GM18951 (cell line): ENCODE results near the gene SMIM23.
"Not testable (repeated sequence)": the region's sequence is repeated elsewhere in the genome, so short reads cannot be mapped to it uniquely, and the experiment has no call there.

ENCODE experiments used
- POLR2A ChIP-seq: IDR thresholded peaks from 4 replicates; pipeline ENCODE4 v1.6.1; 2011; ENCODE audit warnings: mild to moderate bottlenecking; ENCODE audit not compliant: insufficient read length, insufficient read depth; ENCODE audit errors: extremely low read depth
- in situ Hi-C: fragments of 300-500 bp; cut with MboI; formaldehyde crosslinking; loops from one replicate; pipeline ENCODE4 v1.12.0; 2022; ENCODE audit warnings: low sequenced_read_pairs, mixed read lengths, inconsistent platforms; ENCODE audit not compliant: unreplicated experiment

The SMIM23 gene

DNA sequence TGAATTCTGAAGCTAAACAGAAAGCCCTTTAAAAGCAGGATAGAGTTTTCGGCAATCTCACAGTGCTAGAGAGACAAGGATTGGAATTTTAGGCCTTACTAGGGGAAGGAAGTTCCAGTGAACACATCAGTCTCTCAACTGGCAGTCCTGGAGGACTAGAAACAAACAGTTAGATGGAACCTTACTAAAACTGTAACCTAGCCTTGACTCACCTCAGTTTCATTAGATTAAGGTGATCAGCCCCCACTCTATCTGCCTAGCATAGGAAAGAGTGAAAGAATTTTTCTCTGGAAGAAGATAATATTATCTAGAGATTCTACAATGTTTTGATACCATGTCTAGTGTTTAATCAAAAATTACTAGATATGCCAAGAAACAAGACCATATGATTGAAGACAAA, 25.8 kb upstream of the SMIM23 start:
- TF ChIP-seq POLR2A, result no peak
- in situ Hi-C loops, result no loop called here

DNA sequence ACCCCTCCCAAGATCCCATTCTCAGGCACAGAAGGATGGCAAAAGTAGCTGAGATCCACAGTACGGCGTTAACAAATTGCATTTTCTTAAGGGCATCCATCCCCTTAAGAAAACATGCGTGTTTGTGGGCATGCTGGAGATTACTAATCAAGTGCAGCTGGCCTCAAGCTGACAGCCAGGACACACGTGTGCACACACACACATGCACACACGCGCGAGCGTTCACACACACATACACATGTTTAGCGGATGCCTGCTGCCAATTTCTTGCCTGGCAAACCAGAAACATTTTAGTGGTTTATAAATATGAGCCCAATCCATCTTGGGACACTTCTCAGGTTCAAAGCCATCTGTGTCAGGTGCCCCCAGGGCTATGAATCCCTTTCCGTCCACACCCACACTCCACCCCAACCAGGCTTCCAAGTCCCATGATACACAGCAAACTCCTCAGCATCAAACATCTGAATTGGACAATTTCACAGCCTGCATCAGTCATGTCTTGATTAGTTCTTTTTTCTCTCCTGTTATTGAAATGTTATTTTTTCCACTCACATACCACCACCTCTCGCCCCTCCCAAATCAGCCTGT, 23.5 kb upstream of the SMIM23 start:
- no peak for TF ChIP-seq POLR2A
- in situ Hi-C loops, result no loop called here

DNA sequence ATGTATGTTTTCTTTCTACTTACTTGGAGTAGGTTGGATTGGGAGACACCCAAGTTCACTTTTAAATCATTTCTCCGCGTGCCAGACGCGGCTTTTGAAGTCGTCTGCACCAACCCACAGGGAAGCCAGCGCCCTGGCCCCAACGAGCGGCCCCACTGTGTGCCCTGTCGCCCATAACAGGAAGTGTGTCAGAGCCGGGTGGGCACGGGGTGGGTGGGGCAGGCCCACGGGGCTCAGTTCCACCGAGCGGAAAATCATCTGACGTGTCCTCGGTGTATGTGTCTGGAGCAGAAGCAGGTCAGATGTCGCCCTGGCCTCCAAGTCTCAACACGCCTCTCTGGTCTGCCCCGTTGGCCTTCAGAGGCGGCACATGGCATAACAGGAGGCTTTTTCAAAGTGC, 22.7 kb upstream of the SMIM23 start:
- in situ Hi-C loops, result no loop called here
- TF ChIP-seq POLR2A, result no peak

GRCh38 chr5:171764265-171764664, 21.4 kb upstream of the SMIM23 start:
- TF ChIP-seq POLR2A, result no peak
- in situ Hi-C loops, result no loop called here

DNA sequence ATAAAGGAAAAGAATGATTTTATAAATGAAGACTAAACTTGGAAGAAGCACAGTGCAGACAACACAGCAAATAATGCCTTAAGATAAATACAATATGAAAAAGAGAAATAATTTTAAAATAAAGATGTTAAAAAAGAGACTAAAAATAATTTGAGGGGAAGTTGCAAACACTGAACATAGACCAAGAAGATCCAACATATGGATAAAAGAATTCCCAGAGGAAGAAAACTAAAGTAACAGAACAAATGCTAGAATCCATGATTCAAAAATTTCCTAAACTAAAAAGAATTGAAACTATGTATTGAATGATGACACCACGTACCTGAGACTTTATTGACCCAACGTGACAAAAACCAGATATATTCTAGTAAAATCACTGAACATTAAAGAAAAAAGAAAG, 18.7 kb upstream of the SMIM23 start:
- no peak for TF ChIP-seq POLR2A
- in situ Hi-C loops, result no loop called here

- in situ Hi-C loops, result no loop called here
- no peak for TF ChIP-seq POLR2A
Observed at GRCh38 chr5:171770153-171770552, 15.5 kb upstream of the SMIM23 start.

DNA sequence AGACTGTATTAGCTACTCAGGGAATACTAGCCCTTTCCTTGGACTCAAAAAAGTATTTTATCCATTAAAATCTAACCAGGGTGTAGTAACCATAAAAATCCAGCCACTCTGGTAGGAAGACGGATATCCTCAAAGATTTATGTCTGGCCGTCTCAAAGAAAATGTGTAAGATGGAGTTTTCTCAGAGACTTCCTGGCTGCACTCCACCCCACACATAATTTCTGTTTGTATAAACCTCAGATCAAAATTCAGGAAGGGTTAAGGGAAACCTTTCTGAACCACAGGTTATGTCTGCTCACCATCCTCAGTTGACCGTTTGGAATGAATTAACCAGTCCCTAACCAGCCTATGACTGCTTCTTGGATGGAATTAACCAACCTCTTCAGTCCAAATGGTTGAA, 13.8 kb upstream of the SMIM23 start:
- in situ Hi-C loops, result no loop called here
- TF ChIP-seq POLR2A, result no peak

GRCh38 chr5:171773106-171773505, 12.5 kb upstream of the SMIM23 start:
- in situ Hi-C loops, result no loop called here
- TF ChIP-seq POLR2A, result no peak

DNA sequence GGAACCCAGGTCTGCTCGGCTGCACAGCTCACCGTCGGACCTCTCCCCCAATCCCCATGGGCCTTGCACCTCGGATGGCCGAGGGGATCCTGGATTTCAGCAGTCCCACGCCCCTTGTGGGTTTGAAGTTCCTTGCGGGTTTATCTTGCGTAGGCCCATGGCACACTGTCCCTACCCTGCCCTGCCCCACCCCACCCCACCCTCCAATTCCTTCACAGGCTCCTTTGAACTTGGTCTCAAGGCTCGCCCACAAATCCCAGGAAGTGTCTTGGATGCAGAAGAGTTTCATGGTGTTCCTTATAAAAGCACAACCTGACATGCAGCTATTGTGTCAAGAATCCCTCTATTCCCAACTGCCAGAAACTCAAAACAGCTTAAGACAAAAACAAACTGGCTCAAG, 11.2 kb upstream of the SMIM23 start:
- no peak for TF ChIP-seq POLR2A

GRCh38 chr5:171776213-171776612, 9.4 kb upstream of the SMIM23 start:
- no peak for TF ChIP-seq POLR2A
- in situ Hi-C loops, result no loop called here

More for the DNA sequence above, 11.2 kb upstream of the SMIM23 start:
- in situ Hi-C loops, result no loop called here

GRCh38 chr5:171776770-171777759, 8.6 kb upstream of the SMIM23 start:
- in situ Hi-C loops, result no loop called here

GRCh38 chr5:171781744-171782143, 3.9 kb upstream of the SMIM23 start:
- in situ Hi-C loops, result not testable (repeated sequence)

More at GRCh38 chr5:171776770-171777759, 8.6 kb upstream of the SMIM23 start:
- TF ChIP-seq POLR2A, result no peak

GRCh38 chr5:171782332-171782966, 3.2 kb upstream of the SMIM23 start:
- no peak for TF ChIP-seq POLR2A
- in situ Hi-C loops, result no loop called here
